C4-2B (cell line): ENCODE data around the gene SPINK4.

Experiments used
- CTCF ChIP-seq: fragments of 450-650 bp; conservative IDR thresholded peaks from 2 replicates; pipeline ENCODE4 v1.5.1; 2017; ENCODE audit warnings: mild to moderate bottlenecking
- ZFX ChIP-seq: fragments of 450-650 bp; IDR thresholded peaks from 2 replicates; pipeline ENCODE4 v1.6.1; 2017

DNA sequence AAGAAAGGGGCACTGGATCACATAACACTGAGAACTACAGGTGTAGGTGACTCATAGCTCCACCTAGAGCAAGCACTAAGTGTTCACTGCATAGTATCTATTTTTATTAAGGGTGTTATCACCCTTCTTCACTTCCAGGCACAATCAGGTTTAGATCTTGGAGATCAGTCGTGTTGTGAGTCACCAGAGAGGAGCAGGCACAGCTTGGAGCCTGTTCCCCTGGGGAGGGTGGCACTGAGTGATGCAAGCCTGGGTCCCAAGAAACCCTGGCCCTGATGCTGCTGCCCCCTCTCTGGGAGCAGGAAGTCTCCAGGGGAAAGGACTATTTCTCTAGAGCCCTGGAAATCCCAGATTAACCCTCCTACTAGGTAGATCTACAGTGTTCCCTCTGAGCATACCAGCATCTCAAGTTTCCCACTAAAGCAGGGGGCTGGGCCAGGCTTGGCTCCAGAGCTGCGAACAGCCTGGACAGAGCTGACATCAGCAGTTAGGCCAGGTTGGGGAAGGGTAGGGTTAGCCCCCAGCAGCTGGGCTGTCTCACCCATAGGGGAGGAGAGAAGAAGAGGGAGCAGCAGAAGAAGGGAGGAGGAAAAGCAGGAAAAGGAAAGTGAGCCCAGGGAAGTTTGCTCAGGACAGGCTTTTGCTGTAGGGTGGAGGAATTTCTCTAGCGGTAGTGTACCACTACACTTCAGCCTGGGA is 28.1 kb upstream of the SPINK4 start:
- TF ChIP-seq CTCF (no peak), ZFX (no peak)
